Activated CD4-positive, alpha-beta T cell treated with anti-CD3 and anti-CD28 coated beads for 36 hours (primary cell): Measurements from ENCODE around the gene GNPTG. TPM values are rescaled to one million over a fixed set of nuclear protein-coding genes. Genes with fewer than 3 reads are reported as not detected.
"Not testable (repeated sequence)": the region's sequence is repeated elsewhere in the genome, so short reads cannot be mapped to it uniquely, and the experiment has no call there.

Experiments
- ATAC-seq: fragments of 200-7000 bp; cut with Tn5 transposase; one replicate; pipeline ENCODE4 v1.10.0; 2021; ENCODE audit warnings: mild to moderate bottlenecking, moderate library complexity
- CTCF ChIA-PET: fragments of 350-600 bp; sonication (Branson Sonifier 250); formaldehyde crosslinking; loops from one replicate; lab custom pipeline; 2021; ENCODE audit warnings: antibody characterized with exemption; lab: Charles Lee
- POLR2A ChIA-PET: fragments of 350-600 bp; sonication (Branson Sonifier 250); formaldehyde crosslinking; loops from one replicate; lab custom pipeline; 2021; ENCODE audit warnings: antibody characterized with exemption, inconsistent platforms; lab: Charles Lee
- DNase-seq: peaks from one replicate; pipeline ENCODE4 v3.0.0-alpha.2; 2020
- H3K27ac Mint-ChIP-seq: one replicate; pipeline ENCODE4 v1.8.0; 2021; ENCODE audit warnings: mixed read lengths
- H3K27me3 Mint-ChIP-seq: one replicate; pipeline ENCODE4 v1.8.0; 2021; ENCODE audit warnings: mixed read lengths
- H3K36me3 Mint-ChIP-seq: one replicate; pipeline ENCODE4 v1.8.0; 2021; ENCODE audit warnings: low read depth, mixed read lengths
- H3K4me1 Mint-ChIP-seq: one replicate; pipeline ENCODE4 v1.8.0; 2021; ENCODE audit warnings: mixed read lengths
- H3K4me3 Mint-ChIP-seq: one replicate; pipeline ENCODE4 v1.8.0; 2021; ENCODE audit warnings: mild to moderate bottlenecking, moderate library complexity, mixed read lengths
- H3K9me3 Mint-ChIP-seq: one replicate; pipeline ENCODE4 v1.8.0; 2021; ENCODE audit warnings: low read depth, mixed read lengths
- intact Hi-C, 2 experiments: fragments of 100-400 bp; cut with DNase I in 1 of 2; cut with micrococcal nuclease in 1 of 2; formaldehyde crosslinking; loops; one replicate each; pipeline versions ENCODE4 v1.14.2 to v1.15.1; 2022 to 2024; cut with DNase I, micrococcal nuclease
- total RNA-seq, 2 experiments: library from RNA; stranded (reverse); gene quantifications; one replicate each; pipeline ENCODE4 v1.2.3, GENCODE V29; 2021

The GNPTG gene
- total RNA-seq, 2 experiments from 2014 or later = 16.3 to 17.4 TPM

DNA sequence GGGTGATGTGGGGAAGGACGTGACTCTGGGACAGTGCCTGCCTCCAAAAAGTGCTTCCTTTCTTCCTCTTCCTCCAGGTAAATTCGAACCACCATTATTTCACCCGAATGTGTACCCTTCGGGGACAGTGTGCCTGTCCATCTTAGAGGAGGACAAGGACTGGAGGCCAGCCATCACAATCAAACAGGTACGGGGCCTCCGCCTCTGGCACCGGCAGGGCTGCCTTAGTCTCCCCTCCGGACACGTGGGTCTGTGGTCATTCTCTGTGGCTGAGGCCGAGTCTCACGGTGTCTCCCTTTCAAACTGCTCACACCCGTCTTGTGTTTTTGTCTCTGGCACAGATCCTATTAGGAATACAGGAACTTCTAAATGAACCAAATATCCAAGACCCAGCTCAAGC lies 31.6 kb upstream of the GNPTG start:
- Mint-ChIP-seq H3K9me3 (no peaks in the 10 kb centered on the region), H3K4me1 (no peaks in the 10 kb centered on the region), H3K27me3 (no peaks in the 10 kb centered on the region), H3K27ac (no peak overlapping the region), H3K36me3 (peaks cover 59% of the 10 kb centered on the region), H3K4me3 (no peak overlapping the region)
- ChIA-PET POLR2A (no interaction called here), CTCF (interaction anchor here (0.6 kb wide), 1 partner anchor 31 kb away, joined by 3 read pairs; no protein-coding TSS in a partner anchor)
- intact Hi-C loops = no loop called here
- ATAC-seq = no peak
- no peak for DNase-seq

DNA sequence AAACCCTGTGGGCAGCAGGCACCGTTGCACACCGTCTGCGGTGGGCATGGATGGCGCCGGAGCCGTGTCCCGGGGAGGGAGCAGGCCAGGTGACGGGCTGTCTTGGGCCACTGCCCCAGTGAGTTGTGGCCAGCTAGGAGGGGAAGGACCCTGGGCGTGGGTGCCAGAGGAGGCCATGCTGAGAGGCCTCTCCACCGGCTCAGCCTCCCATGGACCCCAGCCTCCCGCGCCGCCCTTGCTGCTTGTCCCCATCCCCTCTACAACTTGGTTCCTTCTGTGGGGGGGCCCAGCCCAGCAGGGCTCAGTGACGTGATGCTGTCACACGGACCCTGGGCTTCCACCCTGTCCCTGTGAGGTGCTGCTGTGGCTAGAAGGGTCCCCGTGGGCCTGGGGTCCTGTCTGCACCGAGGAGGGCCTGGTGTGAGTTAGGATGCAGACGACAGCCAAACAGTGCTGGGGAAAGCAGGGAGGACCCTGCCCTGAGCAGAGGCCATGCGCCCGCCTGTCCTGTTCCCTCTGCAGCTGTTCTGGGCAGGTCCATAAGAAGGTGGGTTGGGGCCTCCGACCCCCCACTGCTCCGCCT lies 31.0 kb upstream of the GNPTG start:
- H3K27me3 Mint-ChIP-seq = no peaks in the 10 kb centered on the region
- H3K4me3 Mint-ChIP-seq = no peak overlapping the region

DNA sequence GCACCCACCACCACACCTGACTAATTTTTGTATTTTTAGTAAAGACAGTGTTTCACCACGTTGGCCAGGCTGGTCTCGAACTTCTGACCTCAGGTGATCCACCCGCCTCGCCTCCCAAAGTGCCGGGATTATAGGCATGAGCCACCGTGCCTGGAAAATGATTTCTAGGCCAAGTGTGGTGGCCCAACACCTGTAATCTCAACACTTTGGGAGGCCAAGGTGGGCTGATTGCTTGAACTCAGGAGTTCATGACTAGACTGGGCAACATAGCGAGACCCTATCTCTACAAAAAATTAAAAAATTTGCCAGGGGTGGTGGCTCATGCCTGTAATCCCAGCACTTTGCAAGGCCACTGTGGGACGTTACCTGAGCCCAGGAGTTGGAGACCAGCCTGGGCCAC lies 29.3 kb upstream of the GNPTG start:
- H3K4me1 Mint-ChIP-seq = no peaks in the 10 kb centered on the region
- no peak overlapping the region for H3K27ac Mint-ChIP-seq
- ChIA-PET CTCF (no interaction called here), POLR2A (no interaction called here)
- DNase-seq (no peak), ATAC-seq (no peak)
- intact Hi-C loops = no loop called here
- H3K36me3 Mint-ChIP-seq = peaks cover 39% of the 10 kb centered on the region
- H3K9me3 Mint-ChIP-seq = no peaks in the 10 kb centered on the region
- no peak overlapping the region for H3K4me3 Mint-ChIP-seq
- no peaks in the 10 kb centered on the region for H3K27me3 Mint-ChIP-seq

More for the DNA sequence above, 31.0 kb upstream of the GNPTG start:
- ATAC-seq (no peak), DNase-seq (no peak)
- Mint-ChIP-seq H3K36me3 (peaks cover 54% of the 10 kb centered on the region), H3K4me1 (no peaks in the 10 kb centered on the region), H3K9me3 (no peaks in the 10 kb centered on the region), H3K27ac (no peak overlapping the region)
- ChIA-PET CTCF (no interaction called here), POLR2A (no interaction called here)
- intact Hi-C loops = no loop called here

DNA sequence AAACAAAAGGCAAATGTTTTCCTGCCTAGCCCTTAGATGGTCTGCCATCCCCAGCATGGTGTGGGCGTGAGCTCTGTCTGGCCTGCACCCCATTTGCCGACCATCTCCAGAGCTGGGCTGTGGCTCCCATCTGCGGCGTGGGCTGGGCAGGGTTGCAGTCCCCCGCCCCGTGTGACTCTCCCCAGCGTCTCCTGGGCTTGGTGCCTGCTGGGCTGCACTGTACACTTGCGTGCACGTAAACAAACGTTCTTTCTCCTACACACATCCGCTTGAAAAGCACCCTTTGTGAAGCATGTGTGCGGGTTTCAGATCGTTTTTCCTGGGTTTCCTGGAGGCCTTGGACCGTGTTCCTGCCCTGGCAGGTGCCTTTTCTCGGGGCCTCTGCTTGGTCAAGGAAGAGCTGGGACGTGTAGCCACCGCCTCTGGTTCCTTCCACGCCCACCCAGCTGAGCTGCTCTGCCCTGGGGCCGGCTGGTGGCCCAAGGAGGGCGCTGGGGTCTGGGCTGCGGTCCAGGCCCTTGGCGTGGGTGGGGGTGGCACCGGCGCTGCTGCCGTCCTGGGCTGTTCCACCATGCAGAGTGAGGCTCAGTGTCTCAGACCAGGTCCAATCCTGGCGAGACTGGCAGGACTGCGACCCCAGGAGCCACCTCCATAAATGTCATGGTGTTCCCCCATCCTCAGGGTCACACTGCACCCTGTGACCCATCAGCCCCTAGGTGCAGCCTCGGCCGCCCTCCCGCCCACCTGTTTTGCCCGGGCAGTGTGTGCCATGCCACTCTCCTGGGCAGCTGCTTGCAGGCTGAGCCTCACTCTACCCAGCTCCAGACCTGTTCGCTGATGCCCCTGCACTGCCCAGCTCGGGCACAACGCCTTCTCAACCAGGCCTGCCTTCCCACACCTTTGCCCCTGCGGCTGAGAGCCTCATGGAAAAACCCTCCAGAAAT lies 28.2 kb upstream of the GNPTG start:
- no peak for ATAC-seq
- intact Hi-C loops = no loop called here
- H3K9me3 Mint-ChIP-seq = no peaks in the 10 kb centered on the region
- no peak overlapping the region for H3K27ac Mint-ChIP-seq
- H3K4me3 Mint-ChIP-seq = no peak overlapping the region
- H3K27me3 Mint-ChIP-seq = no peaks in the 10 kb centered on the region
- DNase-seq = no peak
- peaks cover 27% of the 10 kb centered on the region for H3K36me3 Mint-ChIP-seq
- POLR2A ChIA-PET = no interaction called here
- CTCF ChIA-PET = no interaction called here
- H3K4me1 Mint-ChIP-seq = no peaks in the 10 kb centered on the region

DNA sequence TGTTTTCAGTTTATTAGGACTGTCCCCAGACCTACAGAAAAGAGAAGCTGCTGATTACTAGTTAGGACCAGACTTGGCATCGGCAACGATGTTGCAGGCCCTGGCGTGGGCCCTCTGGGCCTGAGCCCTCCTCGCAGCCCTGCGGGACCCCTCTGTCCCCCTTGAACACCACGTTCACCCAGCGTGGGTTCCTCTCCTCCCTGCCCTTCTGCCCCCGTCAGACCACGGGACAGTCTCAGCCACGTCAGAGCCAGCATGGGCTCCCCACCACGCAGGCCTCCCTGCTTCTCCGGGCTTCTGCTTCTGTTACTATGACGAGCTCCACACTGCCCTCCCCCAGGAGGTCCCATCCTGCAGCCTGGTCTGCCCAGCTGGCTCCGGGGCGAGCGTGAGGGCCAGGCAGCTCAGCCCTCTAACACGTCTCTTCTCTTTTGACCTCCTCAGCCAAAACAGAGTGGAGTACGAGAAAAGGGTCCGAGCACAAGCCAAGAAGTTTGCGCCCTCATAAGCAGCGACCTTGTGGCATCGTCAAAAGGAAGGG lies 27.4 kb upstream of the GNPTG start:
- Mint-ChIP-seq H3K9me3 (no peaks in the 10 kb centered on the region), H3K4me1 (no peaks in the 10 kb centered on the region), H3K36me3 (peaks cover 25% of the 10 kb centered on the region), H3K27ac (no peak overlapping the region), H3K27me3 (no peaks in the 10 kb centered on the region), H3K4me3 (no peak overlapping the region)
- intact Hi-C loops = no loop called here
- DNase-seq = no peak
- CTCF ChIA-PET = interaction anchor here (0.6 kb wide), 1 partner anchor 24 kb away, joined by 3 read pairs; no protein-coding TSS in a partner anchor
- no peak for ATAC-seq
- POLR2A ChIA-PET = no interaction called here

DNA sequence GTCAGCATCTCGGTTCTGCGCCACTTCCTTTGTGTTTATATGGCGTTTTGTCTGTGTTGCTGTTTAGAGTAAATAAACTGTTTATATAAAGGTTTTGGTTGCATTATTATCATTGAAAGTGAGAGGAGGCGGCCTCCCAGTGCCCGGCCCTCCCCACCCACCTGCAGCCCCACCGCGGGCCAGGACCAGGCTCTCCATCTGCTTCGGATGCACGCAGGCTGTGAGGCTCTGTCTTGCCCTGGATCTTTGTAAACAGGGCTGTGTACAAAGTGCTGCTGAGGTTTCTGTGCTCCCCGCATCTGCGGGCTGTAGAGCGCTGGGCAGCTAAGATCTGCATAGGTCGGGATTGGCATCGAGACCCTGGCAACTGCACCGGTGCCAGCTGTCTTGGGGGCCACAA lies 26.5 kb upstream of the GNPTG start:
- ChIA-PET CTCF (no interaction called here), POLR2A (no interaction called here)
- no peak overlapping the region for H3K4me3 Mint-ChIP-seq
- no peak overlapping the region for H3K27ac Mint-ChIP-seq
- intact Hi-C loops = no loop called here
- H3K4me1 Mint-ChIP-seq = no peaks in the 10 kb centered on the region
- peaks cover 16% of the 10 kb centered on the region for H3K36me3 Mint-ChIP-seq
- DNase-seq (no peak), ATAC-seq (no peak)
- H3K9me3 Mint-ChIP-seq = no peaks in the 10 kb centered on the region
- no peaks in the 10 kb centered on the region for H3K27me3 Mint-ChIP-seq

DNA sequence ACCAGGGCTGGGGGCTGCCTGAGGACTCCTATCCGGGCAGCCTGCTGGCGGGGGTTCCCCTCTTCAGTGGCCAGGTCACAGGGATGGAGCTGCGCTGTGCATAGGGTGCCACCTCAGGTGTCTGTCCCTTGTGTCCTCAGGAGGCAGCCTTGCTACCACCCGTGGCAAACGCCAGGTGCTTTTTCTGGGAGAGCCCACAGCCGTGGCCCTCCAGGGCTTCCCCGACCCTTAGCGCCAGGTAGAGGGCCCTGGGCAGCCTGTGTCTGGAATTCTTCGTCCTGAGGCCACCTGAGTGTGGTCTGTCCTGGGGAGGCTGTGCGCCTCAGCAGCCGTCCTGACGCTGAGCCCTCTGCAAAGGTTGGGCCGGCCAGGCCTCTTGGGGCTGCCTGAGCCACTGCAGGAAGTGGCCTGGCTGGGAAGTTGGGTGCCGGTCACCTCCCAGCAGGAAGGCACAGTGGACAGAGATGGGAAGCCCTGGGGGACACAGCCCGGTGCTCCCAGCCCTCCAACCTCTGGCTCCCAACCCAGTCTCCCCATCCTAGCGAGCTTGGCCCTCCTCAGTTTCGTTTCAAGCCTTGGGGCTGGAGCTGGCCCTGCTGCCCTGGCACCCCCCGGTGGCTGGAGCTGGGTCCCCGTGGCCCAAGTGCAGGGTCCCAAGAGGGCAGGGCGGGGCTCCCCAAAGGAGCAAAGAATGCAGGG lies 25.9 kb upstream of the GNPTG start:
- H3K9me3 Mint-ChIP-seq = no peaks in the 10 kb centered on the region
- no peak for ATAC-seq
- POLR2A ChIA-PET = no interaction called here
- CTCF ChIA-PET = interaction anchor here (0.7 to 1.0 kb wide), 2 partner anchors 10 to 16 kb away, joined by 3 to 4 read pairs; no protein-coding TSS in a partner anchor
- DNase-seq = no peak
- no peak overlapping the region for H3K4me3 Mint-ChIP-seq
- H3K36me3 Mint-ChIP-seq = peaks cover 13% of the 10 kb centered on the region
- no peaks in the 10 kb centered on the region for H3K4me1 Mint-ChIP-seq
- no peaks in the 10 kb centered on the region for H3K27me3 Mint-ChIP-seq
- intact Hi-C loops = no loop called here
- H3K27ac Mint-ChIP-seq = no peak overlapping the region

DNA sequence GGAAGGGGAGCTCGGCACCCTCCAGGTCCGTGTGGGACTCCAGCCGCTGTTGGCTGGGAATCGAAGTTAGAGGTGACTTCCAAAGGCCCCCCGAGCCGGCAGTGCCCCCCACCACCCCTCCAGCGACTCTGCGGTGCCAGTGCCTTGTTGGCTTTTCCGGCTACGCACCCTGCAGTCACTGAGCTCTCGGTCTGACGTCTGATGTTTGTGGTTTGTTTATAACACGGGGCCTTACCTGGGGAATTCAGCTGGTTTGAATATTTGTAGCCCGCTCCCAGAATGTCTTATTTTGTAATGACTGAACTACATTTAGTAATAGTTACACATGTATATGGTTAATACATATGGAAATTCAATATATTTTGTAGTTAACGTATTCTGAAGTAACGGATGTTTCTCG lies 25.3 kb upstream of the GNPTG start:
- Mint-ChIP-seq H3K9me3 (no peaks in the 10 kb centered on the region), H3K4me1 (peaks cover 3% of the 10 kb centered on the region), H3K27me3 (peaks cover 2% of the 10 kb centered on the region), H3K36me3 (peaks cover 10% of the 10 kb centered on the region), H3K27ac (no peak overlapping the region), H3K4me3 (no peak overlapping the region)
- intact Hi-C loops = no loop called here
- POLR2A ChIA-PET = no interaction called here
- CTCF ChIA-PET = interaction anchor here (0.7 to 1.0 kb wide), 2 partner anchors 10 to 16 kb away, joined by 3 to 4 read pairs; no protein-coding TSS in a partner anchor
- no peak for DNase-seq
- no peak for ATAC-seq

DNA sequence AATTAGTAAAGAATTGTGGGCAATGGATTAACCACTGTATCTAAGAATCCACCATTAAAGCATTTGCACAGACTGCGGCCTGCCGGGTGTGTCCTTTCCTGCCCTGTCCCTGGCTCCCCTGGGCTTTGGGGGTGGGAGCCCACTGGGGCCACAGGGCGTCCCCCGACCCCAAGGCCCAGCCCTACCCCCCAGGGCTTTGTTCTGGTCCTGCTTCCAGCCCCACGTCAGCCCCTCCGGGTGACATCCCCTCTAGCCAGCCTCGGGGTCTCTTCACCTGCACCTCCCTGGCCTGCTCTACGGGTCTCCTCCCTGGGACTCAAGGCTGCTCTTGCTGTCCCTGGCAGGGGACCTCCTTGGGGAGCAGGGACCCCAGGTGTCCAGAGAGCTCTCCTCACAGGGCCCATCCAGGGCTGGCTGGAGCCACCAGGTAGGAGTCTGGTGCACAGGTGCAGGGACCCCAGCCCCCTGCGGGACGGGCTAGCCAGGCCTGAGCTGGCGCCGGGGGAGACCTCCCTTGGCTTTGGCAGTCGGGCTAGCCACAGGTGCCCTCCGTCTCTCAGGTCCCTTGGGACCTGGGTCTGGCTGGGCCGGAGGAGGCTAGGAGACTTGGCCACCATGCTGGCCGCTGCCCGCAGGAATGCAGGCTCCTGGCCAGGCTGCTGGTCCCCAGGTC lies 24.6 kb upstream of the GNPTG start:
- Mint-ChIP-seq H3K4me1 (peaks cover 7% of the 10 kb centered on the region), H3K27me3 (peaks cover 8% of the 10 kb centered on the region), H3K9me3 (no peaks in the 10 kb centered on the region), H3K27ac (no peak overlapping the region), H3K36me3 (peaks cover 10% of the 10 kb centered on the region), H3K4me3 (no peak overlapping the region)
- ChIA-PET CTCF (interaction anchor here (0.5 to 1.0 kb wide), 2 partner anchors 11 to 33 kb away, joined by 3 read pairs; no protein-coding TSS in a partner anchor), POLR2A (no interaction called here)
- DNase-seq = no peak
- ATAC-seq = no peak
- intact Hi-C loops = no loop called here

DNA sequence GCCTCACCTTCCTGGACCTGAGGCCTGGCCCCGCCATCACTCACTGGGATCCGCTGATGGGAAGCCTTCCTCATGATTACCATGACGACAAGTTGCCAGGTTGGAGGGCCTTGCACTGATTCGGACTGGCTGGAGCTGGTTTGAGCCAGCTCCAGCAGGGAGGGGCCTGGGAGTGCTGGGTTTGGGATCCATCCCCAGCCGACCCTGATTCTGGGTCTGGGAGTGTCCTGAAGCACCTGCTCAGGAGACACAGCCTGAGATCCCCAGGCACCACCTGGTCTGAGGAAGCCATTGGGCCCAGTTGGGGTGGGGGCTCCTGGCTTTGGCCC lies 24.1 kb upstream of the GNPTG start:
- no peak for DNase-seq

DNA sequence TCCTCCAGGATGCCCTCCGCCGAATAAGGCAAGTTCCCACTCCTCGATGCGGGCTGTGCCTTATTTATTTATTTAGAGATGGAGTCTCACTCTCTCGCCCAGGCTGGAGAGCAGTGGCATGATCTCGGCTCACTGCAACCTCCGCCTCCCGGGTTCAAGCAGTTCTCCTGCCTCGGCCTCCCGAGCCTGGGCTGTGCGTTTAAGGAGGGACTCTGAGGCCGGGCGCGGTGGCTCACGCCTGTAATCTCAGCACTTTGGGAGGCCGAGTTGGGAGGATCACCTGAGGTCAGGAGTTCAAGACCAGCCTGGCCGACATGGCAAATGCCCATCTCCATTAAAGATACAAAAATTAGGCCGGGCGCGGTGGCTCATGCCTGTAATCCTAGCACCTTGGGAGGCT lies 23.6 kb upstream of the GNPTG start:
- ATAC-seq, H3K9me3 Mint-ChIP-seq, H3K36me3 Mint-ChIP-seq, POLR2A ChIA-PET, H3K27ac Mint-ChIP-seq, CTCF ChIA-PET, H3K4me3 Mint-ChIP-seq, DNase-seq: not testable (repeated sequence)
- intact Hi-C loops = loop anchor here in 1 of 2 experiments (2.0 kb wide), 1 partner anchor 17 kb away; no protein-coding TSS in a partner anchor
- H3K27me3 Mint-ChIP-seq = peaks cover 15% of the 10 kb centered on the region
- H3K4me1 Mint-ChIP-seq = peaks cover 15% of the 10 kb centered on the region

More for the DNA sequence above, 24.1 kb upstream of the GNPTG start:
- POLR2A ChIA-PET = no interaction called here
- CTCF ChIA-PET = no interaction called here
- Mint-ChIP-seq H3K9me3 (no peaks in the 10 kb centered on the region), H3K4me1 (peaks cover 12% of the 10 kb centered on the region), H3K36me3 (peaks cover 10% of the 10 kb centered on the region), H3K27me3 (peaks cover 12% of the 10 kb centered on the region), H3K4me3 (no peak overlapping the region), H3K27ac (no peak overlapping the region)
- intact Hi-C loops = no loop called here
- no peak for ATAC-seq
